KBM-7 (cell line): ENCODE data around the gene OPRD1.
A peak's percentile ranks its signal among the peaks of the same experiment; 100 is the strongest.
"Not testable (repeated sequence)": the region's sequence is repeated elsewhere in the genome, so short reads cannot be mapped to it uniquely, and the experiment has no call there.

Source experiments
- DNase-seq: peaks from one replicate; pipeline ENCODE4 v3.0.0-alpha.2; 2015
- in situ Hi-C: fragments of 300-500 bp; cut with MboI; formaldehyde crosslinking; loops from 2 replicates; pipeline ENCODE4 v1.14.3; 2020; ENCODE audit warnings: low sequenced_read_pairs, low pct_unique_long_range_greater_than_20kb, mixed read lengths

Gene OPRD1

GRCh38 chr1:28811766-28812668 lies at the start of gene OPRD1:
Gene OPRD1, plus strand, starts transcription at chr1:28812170. Its CDS starts 214 bp downstream, at chr1:28812384.
- in situ Hi-C loops: no loop called here

GRCh38 chr1:28766532-28767183 lies 45.3 kb upstream of the OPRD1 start:
- no peak for DNase-seq
- in situ Hi-C loops: no loop called here

More at GRCh38 chr1:28811766-28812668, at the start of gene OPRD1:
- DNase-seq: no peak

GRCh38 chr1:28770601-28771165 lies 41.3 kb upstream of the OPRD1 start:
- in situ Hi-C loops: no loop called here
- no peak for DNase-seq

- in situ Hi-C loops, DNase-seq: not testable (repeated sequence)
These were observed 40.0 kb upstream of the OPRD1 start for GRCh38 chr1:28771921-28772320.

GRCh38 chr1:28773105-28773504 lies 38.9 kb upstream of the OPRD1 start:
- DNase-seq: no peak
- in situ Hi-C loops: no loop called here

- in situ Hi-C loops: no loop called here
- no peak for DNase-seq
These were observed 36.6 kb upstream of the OPRD1 start for GRCh38 chr1:28775121-28775942.

GRCh38 chr1:28776341-28776740 lies 35.6 kb upstream of the OPRD1 start:
- in situ Hi-C loops: no loop called here
- DNase-seq: no peak

GRCh38 chr1:28778021-28778420 lies 33.9 kb upstream of the OPRD1 start:
- in situ Hi-C loops: no loop called here

GRCh38 chr1:28779751-28780408 lies 32.1 kb upstream of the OPRD1 start:
- peak; percentile 26 for DNase-seq
- in situ Hi-C loops: no loop called here

More at GRCh38 chr1:28778021-28778420, 33.9 kb upstream of the OPRD1 start:
- DNase-seq: no peak

- no peak for DNase-seq
- in situ Hi-C loops: no loop called here
These were observed 30.7 kb upstream of the OPRD1 start for GRCh38 chr1:28781305-28781704.

GRCh38 chr1:28782011-28782410 lies 30.0 kb upstream of the OPRD1 start:
- no peak for DNase-seq
- in situ Hi-C loops: no loop called here

GRCh38 chr1:28783363-28783762 lies 28.6 kb upstream of the OPRD1 start:
- in situ Hi-C loops: no loop called here
- no peak for DNase-seq

- in situ Hi-C loops: no loop called here
These were observed 22.6 kb upstream of the OPRD1 start for GRCh38 chr1:28789412-28789811.

GRCh38 chr1:28789816-28790215 lies 22.2 kb upstream of the OPRD1 start:
- in situ Hi-C loops: no loop called here

More at GRCh38 chr1:28789412-28789811, 22.6 kb upstream of the OPRD1 start:
- no peak for DNase-seq

GRCh38 chr1:28790377-28791035 lies 21.5 kb upstream of the OPRD1 start:
- DNase-seq: no peak
- in situ Hi-C loops: no loop called here

More at GRCh38 chr1:28789816-28790215, 22.2 kb upstream of the OPRD1 start:
- no peak for DNase-seq

- in situ Hi-C loops, DNase-seq: not testable (repeated sequence)
These were observed 20.0 kb upstream of the OPRD1 start for GRCh38 chr1:28791929-28792328.

- in situ Hi-C loops: no loop called here
- no peak for DNase-seq
These were observed 19.3 kb upstream of the OPRD1 start for GRCh38 chr1:28792644-28793121.

- DNase-seq, in situ Hi-C loops: not testable (repeated sequence)
These were observed 17.4 kb upstream of the OPRD1 start for GRCh38 chr1:28794582-28794981.
